IMR-90 (cell line): ENCODE results near the gene GALNT13. TPM values are rescaled to one million over a fixed set of nuclear protein-coding genes. Genes with fewer than 3 reads are reported as not detected.

Source experiments
- ATAC-seq: fragments of 200-7000 bp; cut with Tn5 transposase; 2 replicates; pipeline ENCODE4 v1.9.1; 2020; ENCODE audit warnings: low read depth, mild to moderate bottlenecking, moderate library complexity
- BruUV-seq: library from RNA; stranded (reverse); fragments of 400-500 nt; replicated peaks from 2 replicates; lab custom pipeline; 2021; lab: Mats Ljungman, UMichigan
- CTCF ChIA-PET: fragments of 300-600 bp; formaldehyde crosslinking; extraction: SDS; loops from one replicate; lab custom pipeline; 2021; ENCODE audit warnings: antibody characterized with exemption; lab: Yijun Ruan, JAX
- POLR2A ChIA-PET: fragments of 300-600 bp; sonication (Branson Sonifier 250); formaldehyde crosslinking; loops from one replicate; lab custom pipeline; 2022; ENCODE audit warnings: antibody characterized with exemption; ENCODE audit not compliant: unreplicated experiment; lab: Charles Lee
- DNase-seq: peaks from one replicate; pipeline ENCODE4 v3.0.0; 2013
- H2AFZ ChIP-seq: replicated peaks from 2 replicates; pipeline ENCODE3; 2013; ENCODE audit warnings: low read length, mild to moderate bottlenecking; ENCODE audit not compliant: poor library complexity
- H2AK5ac ChIP-seq: 2 replicates; pipeline ENCODE4 v1.6.1; 2013; ENCODE audit warnings: low read depth, low read length, inconsistent platforms
- H2AK9ac ChIP-seq: replicated peaks from 2 replicates; pipeline ENCODE3; 2013; ENCODE audit warnings: mild to moderate bottlenecking, low read depth, low read length, moderate library complexity; ENCODE audit not compliant: poor library complexity
- H2BK120ac ChIP-seq: 2 replicates; pipeline ENCODE4 v1.6.1; 2013; ENCODE audit warnings: low read depth, low read length, inconsistent platforms
- H2BK15ac ChIP-seq: 3 replicates; pipeline ENCODE4 v1.6.1; 2013; ENCODE audit warnings: low read depth, low read length, inconsistent platforms
- H2BK20ac ChIP-seq: 2 replicates; pipeline ENCODE4 v1.6.1; 2013; ENCODE audit warnings: low read depth, mild to moderate bottlenecking, inconsistent platforms, low read length, moderate library complexity
- H2BK5ac ChIP-seq: 2 replicates; pipeline ENCODE4 v1.6.1; 2013; ENCODE audit warnings: mild to moderate bottlenecking, low read depth, low read length, inconsistent platforms; ENCODE audit not compliant: poor library complexity, severe bottlenecking
- H3K14ac ChIP-seq: replicated peaks from 2 replicates; pipeline ENCODE4 v1.6.1; 2013; ENCODE audit warnings: low read depth, low read length, inconsistent platforms
- H3K18ac ChIP-seq: 2 replicates; pipeline ENCODE4 v1.6.1; 2013; ENCODE audit warnings: low read depth, low read length, control low read depth
- H3K23ac ChIP-seq: 2 replicates; pipeline ENCODE4 v1.6.1; 2013; ENCODE audit warnings: low read depth, low read length, inconsistent platforms
- H3K27ac ChIP-seq: 2 replicates; pipeline ENCODE4 v1.5.1; 2013; ENCODE audit warnings: mild to moderate bottlenecking, control low read depth, low read length; ENCODE audit not compliant: insufficient read depth
- H3K27me3 ChIP-seq: 2 replicates; pipeline ENCODE4 v1.6.1; 2013; ENCODE audit warnings: low read length; ENCODE audit not compliant: control insufficient read depth, insufficient read depth
- H3K36me3 ChIP-seq: 2 replicates; pipeline ENCODE4 v1.6.1; 2013; ENCODE audit warnings: low read length, mixed read lengths; ENCODE audit not compliant: control insufficient read depth, insufficient read depth
- H3K4ac ChIP-seq: 2 replicates; pipeline ENCODE4 v1.6.1; 2013; ENCODE audit warnings: low read depth, low read length, inconsistent platforms
- H3K4me1 ChIP-seq: 2 replicates; pipeline ENCODE4 v1.6.1; 2013; ENCODE audit warnings: low read length, mixed read lengths; ENCODE audit not compliant: control insufficient read depth, insufficient read depth
- H3K4me2 ChIP-seq: 2 replicates; pipeline ENCODE4 v1.6.1; 2013; ENCODE audit warnings: low read depth, mild to moderate bottlenecking, control low read depth, low read length, moderate library complexity
- H3K4me3 ChIP-seq: 2 replicates; pipeline ENCODE4 v1.5.1; 2013; ENCODE audit warnings: low read depth, mild to moderate bottlenecking, control low read depth, low read length, moderate library complexity; ENCODE audit not compliant: insufficient read depth
- H3K56ac ChIP-seq: 2 replicates; pipeline ENCODE4 v1.6.1; 2013; ENCODE audit warnings: low read length, inconsistent platforms; ENCODE audit not compliant: insufficient read depth; ENCODE audit errors: extremely low read depth
- H3K79me1 ChIP-seq, 2 experiments: 2 replicates each; pipeline ENCODE4 v1.6.1; 2013; ENCODE audit warnings: low read length in 2 of 2, inconsistent platforms in 1 of 2, low read depth in 1 of 2
- H3K9ac ChIP-seq: 2 replicates; pipeline ENCODE4 v1.6.1; 2013; ENCODE audit warnings: low read depth, low read length, control low read depth
- H3K9me1 ChIP-seq: 2 replicates; pipeline ENCODE4 v1.6.1; 2013; ENCODE audit warnings: low read length, inconsistent platforms; ENCODE audit not compliant: insufficient read depth
- H3K9me3 ChIP-seq: 2 replicates; pipeline ENCODE4 v1.6.1; 2013; ENCODE audit warnings: low read length; ENCODE audit not compliant: control insufficient read depth, insufficient read depth
- H4K20me1 ChIP-seq: 2 replicates; pipeline ENCODE4 v1.6.1; 2013; ENCODE audit warnings: low read length, inconsistent platforms; ENCODE audit not compliant: insufficient read depth
- H4K5ac ChIP-seq: 2 replicates; pipeline ENCODE4 v1.6.1; 2013; ENCODE audit warnings: mild to moderate bottlenecking, low read depth, low read length, control low read depth
- H4K8ac ChIP-seq, 2 experiments: 2 replicates each; pipeline ENCODE4 v1.6.1; 2013; ENCODE audit warnings: low read depth in 2 of 2, low read length in 2 of 2, control low read depth in 1 of 2, inconsistent platforms in 1 of 2
- H4K91ac ChIP-seq: 2 replicates; pipeline ENCODE4 v1.6.1; 2013; ENCODE audit warnings: low read depth, low read length, inconsistent platforms; ENCODE audit not compliant: insufficient read depth
- BHLHE40 ChIP-seq: fragments of 150-350 bp; IDR thresholded peaks from 2 replicates; pipeline ENCODE4 v1.6.1; 2016; ENCODE audit warnings: mild to moderate bottlenecking, low read depth, low read length
- CEBPB ChIP-seq: IDR thresholded peaks from 2 replicates; pipeline ENCODE4 v1.6.1; 2012; ENCODE audit warnings: low read depth, low read length, improper control_type of control experiment
- POLR2A ChIP-seq: IDR thresholded peaks from 2 replicates; pipeline ENCODE4 v1.6.1; 2012; ENCODE audit warnings: mild to moderate bottlenecking, low read depth, low read length
- dilution Hi-C: fragments of 300-500 bp; cut with HindIII; formaldehyde crosslinking; loops from one replicate; pipeline ENCODE4 v1.14.3; 2018; ENCODE audit warnings: low sequenced_read_pairs; ENCODE audit not compliant: unreplicated experiment
- in situ Hi-C: fragments of 300-500 bp; cut with MboI; formaldehyde crosslinking; loops from 3 replicates; pipeline ENCODE4 v1.14.3; 2019; ENCODE audit warnings: low sequenced_read_pairs, inconsistent platforms, mixed read lengths
- intact Hi-C: fragments of 100-400 bp; cut with micrococcal nuclease; formaldehyde crosslinking; loops from 2 replicates; pipeline ENCODE4 v1.10.0; 2022
- polyA plus RNA-seq, 3 experiments: library from polyadenylated mRNA; depleted of rRNA; stranded (reverse); fragments of >200 nt; gene quantifications; 2 replicates each; pipeline ENCODE4 v1.2.3, GENCODE V29; 2012; ENCODE audit warnings: low replicate concordance in 1 of 3
- total RNA-seq: library from RNA; depleted of rRNA; stranded (reverse); fragments of >200 nt; gene quantifications from 2 replicates; pipeline ENCODE4 v1.2.3, GENCODE V29; 2012

The GALNT13 gene
- total and polyA plus RNA-seq, 2 of the 4 experiments (the other 2 are of a cell fraction): 0.03 TPM; not detected in 1

- H3K27me3 ChIP-seq: no peaks in the 10 kb centered on the region
- TF ChIP-seq POLR2A: no peak
- no peak for TF ChIP-seq BHLHE40
- TF ChIP-seq CEBPB: no peak
- H2BK120ac ChIP-seq: no peak overlapping the region
- H3K36me3 ChIP-seq: no peaks in the 10 kb centered on the region
- in situ Hi-C loops: no loop called here
- no peak overlapping the region for H2AFZ ChIP-seq
- H4K91ac ChIP-seq: no peak overlapping the region
- H3K79me1 ChIP-seq: no peaks in the 10 kb centered on the region
- H2AK9ac ChIP-seq: no peak overlapping the region
- CTCF ChIA-PET: no interaction called here
- H3K14ac ChIP-seq: no peak overlapping the region
- H3K23ac ChIP-seq: no peak overlapping the region
- H3K4me2 ChIP-seq: no peak overlapping the region
- H3K27ac ChIP-seq: no peak overlapping the region
- no peak overlapping the region for H4K8ac ChIP-seq
- H2BK20ac ChIP-seq: no peak overlapping the region
- no peak overlapping the region for H4K5ac ChIP-seq
- H3K4me3 ChIP-seq: no peak overlapping the region
- no TSS peak for BruUV-seq
- no peaks in the 10 kb centered on the region for H4K20me1 ChIP-seq
- H2BK5ac ChIP-seq: no peak overlapping the region
- H2BK15ac ChIP-seq: no peak overlapping the region
- no peak overlapping the region for H3K9ac ChIP-seq
- H3K4ac ChIP-seq: no peak overlapping the region
- H2AK5ac ChIP-seq: no peak overlapping the region
- no peaks in the 10 kb centered on the region for H3K9me1 ChIP-seq
- ATAC-seq: no peak
- dilution Hi-C loops: no loop called here
- POLR2A ChIA-PET: no interaction called here
- intact Hi-C loops: no loop called here
- no peak for DNase-seq
- no peak overlapping the region for H3K18ac ChIP-seq
- H3K56ac ChIP-seq: no peak overlapping the region
- peaks cover 6% of the 10 kb centered on the region for H3K9me3 ChIP-seq
- no peaks in the 10 kb centered on the region for H3K4me1 ChIP-seq
Measured at GRCh38 chr2:154497019-154497418, 625.3 kb downstream of the GALNT13 start.
